HepG2 (cell line): ENCODE data around the gene LRRC45. TPM values are rescaled to one million over a fixed set of nuclear protein-coding genes. Genes with fewer than 3 reads are reported as not detected.
A peak's percentile ranks its signal among the peaks of the same experiment; 100 is the strongest.

ENCODE experiments used
- FOXM1 ChIP-seq: sonication (generic); formaldehyde crosslinking; IDR thresholded peaks from 2 replicates; pipeline ENCODE4 v1.5.0; 2020; ENCODE audit warnings: missing genetic modification reagents
- HCFC1 ChIP-seq: fragments of 150-350 bp; IDR thresholded peaks from 2 replicates; pipeline ENCODE4 v1.6.1; 2014; ENCODE audit warnings: low read depth, low read length
- KDM3A ChIP-seq: IDR thresholded peaks from 2 replicates; pipeline ENCODE4 v1.6.1; 2018; ENCODE audit warnings: low read depth, missing compliant biosample characterization
- KDM5A ChIP-seq: fragments of 200-600 bp; sonication (generic); IDR thresholded peaks from 2 replicates; pipeline ENCODE4 v1.7.0; 2018; ENCODE audit warnings: antibody characterized with exemption, mild to moderate bottlenecking, low read length, borderline replicate concordance
- MAZ ChIP-seq, 2 experiments: sonication (generic) in 1 of 2; formaldehyde crosslinking in 1 of 2; IDR thresholded peaks; 2 replicates each; pipeline versions ENCODE4 v1.5.0 to v1.6.1; 2012 to 2020; ENCODE audit warnings: low read depth in 2 of 2, mild to moderate bottlenecking in 2 of 2, borderline replicate concordance in 1 of 2, improper control_type of control experiment in 1 of 2, low read length in 1 of 2, missing genetic modification reagents in 1 of 2, moderate library complexity in 1 of 2
- MIER2 ChIP-seq: IDR thresholded peaks from 2 replicates; pipeline ENCODE4 v1.6.1; 2016; ENCODE audit warnings: missing biosample characterization, missing genetic modification reagents
- NFE2L1 ChIP-seq: sonication (generic); formaldehyde crosslinking; IDR thresholded peaks from 2 replicates; pipeline ENCODE4 v1.4.0; 2020; ENCODE audit warnings: missing genetic modification reagents, mild to moderate bottlenecking, borderline replicate concordance
- NR2F6 ChIP-seq, 2 experiments: IDR thresholded peaks; 2 replicates each; pipeline ENCODE4 v1.6.1; 2016; ENCODE audit warnings: antibody characterized with exemption in 1 of 2, mild to moderate bottlenecking in 1 of 2
- NRL ChIP-seq: sonication (generic); formaldehyde crosslinking; IDR thresholded peaks from 2 replicates; pipeline ENCODE4 v1.5.0; 2020; ENCODE audit warnings: missing genetic modification reagents, mild to moderate bottlenecking, moderate library complexity, borderline replicate concordance
- POLR2AphosphoS5 ChIP-seq: IDR thresholded peaks from 2 replicates; pipeline ENCODE4 v1.6.1; 2012; ENCODE audit warnings: low read depth, low read length
- RBM22 ChIP-seq: fragments of 200-400 bp; formaldehyde crosslinking; optimal IDR thresholded peaks from 2 replicates; pipeline ENCODE3; 2017; ENCODE audit warnings: mild to moderate bottlenecking, low read length, moderate library complexity
- THAP8 ChIP-seq: sonication (generic); formaldehyde crosslinking; IDR thresholded peaks from 2 replicates; pipeline ENCODE4 v1.5.1; 2020; ENCODE audit warnings: missing genetic modification reagents, mild to moderate bottlenecking, borderline replicate concordance
- ZNF24 ChIP-seq: fragments of 450-650 bp; IDR thresholded peaks from 2 replicates; pipeline ENCODE4 v1.6.1; 2017; ENCODE audit warnings: antibody characterized with exemption, mild to moderate bottlenecking
- ZNF572 ChIP-seq: sonication (generic); formaldehyde crosslinking; IDR thresholded peaks from 2 replicates; pipeline ENCODE4 v1.5.1; 2020; ENCODE audit warnings: mild to moderate bottlenecking, missing genetic modification reagents
- ZNF614 ChIP-seq: IDR thresholded peaks from 2 replicates; pipeline ENCODE4 v1.6.1; 2018; ENCODE audit warnings: missing biosample characterization, missing genetic modification reagents, inconsistent platforms, borderline replicate concordance
- ZNF687 ChIP-seq: sonication (generic); formaldehyde crosslinking; IDR thresholded peaks from 2 replicates; pipeline ENCODE4 v1.5.1; 2020; ENCODE audit warnings: mild to moderate bottlenecking, missing genetic modification reagents, moderate library complexity
- ZNF710 ChIP-seq: sonication (generic); formaldehyde crosslinking; IDR thresholded peaks from 2 replicates; pipeline ENCODE4 v1.5.0; 2020; ENCODE audit warnings: mild to moderate bottlenecking, missing genetic modification reagents, borderline replicate concordance
- ZNF768 ChIP-seq: sonication (generic); formaldehyde crosslinking; IDR thresholded peaks from 2 replicates; pipeline ENCODE4 v1.4.0; 2020; ENCODE audit warnings: missing genetic modification reagents
- ZNF773 ChIP-seq: sonication (generic); formaldehyde crosslinking; IDR thresholded peaks from 2 replicates; pipeline ENCODE4 v1.4.0; 2020; ENCODE audit warnings: missing genetic modification reagents, borderline replicate concordance
- polyA plus RNA-seq, 8 experiments: library from polyadenylated mRNA; depleted of rRNA in 3 of 8; stranded (reverse) in 7 of 8; unstranded in 1 of 8; fragments of >200 nt; fragmentation: Illumina TruSeq in 4 of 8; extraction: Trizol in 4 of 8; gene quantifications; 2 replicates each; pipeline versions ENCODE4 v1.2.1 to v1.2.3, GENCODE V29; 2011 to 2016; ENCODE audit warnings: low read depth in 4 of 8, missing spikeins in 1 of 8, mixed read lengths in 1 of 8; ENCODE audit not compliant: insufficient read depth in 1 of 8
- total RNA-seq, 5 experiments: library from RNA; depleted of rRNA; stranded (reverse); fragments of >200 nt; fragmentation: Illumina TruSeq; extraction: Trizol; gene quantifications; 2 replicates each; pipeline ENCODE4 v1.2.3, GENCODE V29; 2016; ENCODE audit warnings: low read depth in 1 of 5

Gene LRRC45
- total and polyA plus RNA-seq, 2 of the 13 experiments (the other 11 are each of a cell fraction or from before 2014, with no cell fraction given) = 11.6 to 48.1 TPM

- TF ChIP-seq ZNF710 = no peak
- peak; percentile 58; the same call in 1 of the 2 replicates for TF ChIP-seq KDM5A
- TF ChIP-seq NR2F6 (IDR thresholded peaks at IDR 0.05) = no peak; the same call in 1 of the 2 replicates
- peak; percentile 19; the same call in 1 of the 2 replicates for TF ChIP-seq NR2F6 (CRISPR knock-in tag; IDR thresholded peaks at IDR 0.05)
- TF ChIP-seq RBM22 = peak; percentile 78
- no peak; the same call in 1 of the 2 replicates for TF ChIP-seq MIER2 (CRISPR knock-in tag)
- TF ChIP-seq POLR2AphosphoS5 = peak; percentile 30; the same call in 1 of the 2 replicates
- TF ChIP-seq ZNF614 (CRISPR knock-in tag) = no peak; the same call in 1 of the 2 replicates
- no peak for TF ChIP-seq MAZ (IDR thresholded peaks at IDR 0.05; ENCODE audit: borderline replicate concordance, low read depth, low read length)
- no peak; the same call in 1 of the 2 replicates for TF ChIP-seq MAZ (CRISPR knock-in tag; IDR thresholded peaks at IDR 0.05; ENCODE audit: low read depth)
- TF ChIP-seq NFE2L1 (CRISPR knock-in tag) = no peak
- TF ChIP-seq ZNF572 = 0 out of 2 replicates have a peak, but pooled peaks have one; percentile 42
- peak; percentile 79 for TF ChIP-seq ZNF687
- no peak for TF ChIP-seq ZNF773 (CRISPR knock-in tag)
- no peak for TF ChIP-seq ZNF24
- peak; percentile 88 for TF ChIP-seq ZNF768
- no peak for TF ChIP-seq NRL (CRISPR knock-in tag)
- TF ChIP-seq THAP8 (CRISPR knock-in tag) = peak; percentile 63; the same call in 1 of the 2 replicates
- peak; percentile 98 for TF ChIP-seq KDM3A (CRISPR knock-in tag)
- TF ChIP-seq HCFC1 = no peak
- 0 out of 2 replicates have a peak, but pooled peaks have one; percentile 4 for TF ChIP-seq FOXM1 (CRISPR knock-in tag)
Measured at GRCh38 chr17:82021107-82021899, 1.8 kb upstream of the LRRC45 start (continued).
